ENCODE data around the gene FYN.

GRCh38 chr6:111706841-111707391 lies 166.3 kb downstream of the FYN start:
- no peak for TF ChIP-seq CTCF (IDR thresholded peaks at IDR 0.05; ENCODE audit: insufficient read depth, low read length, poor library complexity, severe bottlenecking)
- TF ChIP-seq EZH2phosphoT487 (conservative IDR thresholded peaks at IDR 0.05; ENCODE audit: low read length), result no peak

Data from SU-DHL-6 (cell line).